ENCODE data around the gene NEUROG3. TPM values are rescaled to one million over a fixed set of nuclear protein-coding genes. Genes with fewer than 3 reads are reported as not detected.
A peak's percentile ranks its signal among the peaks of the same experiment; 100 is the strongest.

The NEUROG3 gene
- total and polyA plus RNA-seq, 7 experiments from 2014 or later: 0.24 TPM; not detected in 6

DNA sequence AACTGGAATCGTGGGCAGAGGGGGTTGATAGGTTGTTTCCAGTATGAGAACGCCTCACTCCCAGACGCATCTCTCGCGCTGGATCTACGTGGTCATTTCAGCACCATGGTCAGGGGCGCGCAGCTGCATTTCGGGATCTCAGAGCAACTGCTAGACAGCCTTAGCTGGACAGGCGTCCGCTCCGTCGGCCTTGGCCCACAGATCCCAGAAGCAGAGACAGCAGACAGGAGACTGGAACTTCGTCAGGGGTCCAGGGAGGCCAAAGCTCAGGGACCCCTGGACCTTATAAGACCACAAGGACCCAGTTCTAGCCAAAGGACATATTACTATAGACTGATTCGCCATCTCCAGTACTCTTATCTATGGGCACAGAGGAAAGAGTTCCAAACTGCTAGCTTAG lies 5.3 kb downstream of the NEUROG3 start:
- Histone ChIP-seq H3K27ac (ENCODE audit: low read depth, low read length) (no peak overlapping the region), H3K27me3 (ENCODE audit: control insufficient read depth in 2 of 2, insufficient read depth in 2 of 2, low read length in 2 of 2) (peaks cover 4 to 32% of the 10 kb centered on the region in 2 donors), H3K9me3 (ENCODE audit: control insufficient read depth in 2 of 3, low read length in 3 of 3) (no peaks in the 10 kb centered on the region), H3K36me3 (ENCODE audit: control insufficient read depth in 2 of 3, insufficient read depth in 3 of 3, low read length in 3 of 3) (no peaks in the 10 kb centered on the region), H3K4me3 (ENCODE audit: low read length) (no peak overlapping the region), H3K4me1 (ENCODE audit: control insufficient read depth in 2 of 2, insufficient read depth in 2 of 2, low read length in 2 of 2) (peaks cover 0 to 2% of the 10 kb centered on the region in 2 donors)
- no peak for ATAC-seq
- POLR2A ChIA-PET: no interaction called here
- Mint-ChIP-seq H3K9me3 (peaks cover 0 to 16% (median 2%) of the 10 kb centered on the region in 11 donors), H3K27me3 (peaks cover 71 to 87% (median 79%) of the 10 kb centered on the region in 5 donors), H3K36me3 (no peaks in the 10 kb centered on the region), H3K4me3 (peak overlapping the region in 1 of 10 donors; percentile 17), H3K27ac (no peak overlapping the region), H3K4me1 (peaks cover 6 to 19% (median 13%) of the 10 kb centered on the region in 7 donors)
- intact Hi-C loops (cut with micrococcal nuclease): no loop called here
- CTCF ChIA-PET: no interaction called here
- peak in 2 of 9 donors; percentile 14 to 46 for DNase-seq

DNA sequence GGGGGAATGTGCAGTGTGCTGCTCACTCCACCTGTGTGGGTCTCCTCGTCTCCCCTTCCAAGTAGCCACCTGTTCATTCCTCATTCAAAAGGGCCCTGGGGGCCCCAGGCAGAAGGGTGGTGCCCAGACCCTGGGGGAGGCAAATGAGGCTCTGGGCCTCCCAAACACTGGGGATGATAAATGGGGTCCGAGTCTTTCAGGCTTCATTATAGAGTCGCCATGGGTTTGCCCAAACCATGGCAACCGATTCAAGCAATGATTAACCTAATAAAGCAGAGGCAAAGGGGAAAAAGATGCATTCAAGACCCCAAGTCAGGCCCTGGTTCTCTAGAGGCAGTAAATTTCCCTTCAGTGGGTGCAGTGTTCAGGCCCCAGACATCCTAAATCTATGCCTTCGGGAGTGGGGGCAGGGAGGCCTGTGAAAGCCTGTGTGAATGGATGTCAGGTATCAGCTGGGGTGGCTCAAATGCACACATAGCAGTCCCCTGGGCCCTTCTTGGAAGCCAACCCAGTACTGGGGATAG lies 10.4 kb downstream of the NEUROG3 start:
- intact Hi-C loops (cut with micrococcal nuclease): no loop called here
- peaks cover 10 to 12% (median 12%) of the 10 kb centered on the region in 7 donors for H3K4me1 Mint-ChIP-seq
- H3K9me3 Mint-ChIP-seq: peaks cover 0 to 9% (median under 1%) of the 10 kb centered on the region in 11 donors
- H3K36me3 ChIP-seq (ENCODE audit: control insufficient read depth in 2 of 3, insufficient read depth in 3 of 3, low read length in 3 of 3): no peaks in the 10 kb centered on the region
- ChIA-PET CTCF (no interaction called here), POLR2A (no interaction called here)
- ATAC-seq (no peak), DNase-seq (no peak)
- no peak overlapping the region for H3K27ac ChIP-seq (ENCODE audit: low read depth, low read length)
- H3K4me3 ChIP-seq (ENCODE audit: low read length): no peak overlapping the region
- H3K36me3 Mint-ChIP-seq: no peaks in the 10 kb centered on the region
- peaks cover 0 to 10% of the 10 kb centered on the region in 2 donors for H3K4me1 ChIP-seq (ENCODE audit: control insufficient read depth in 2 of 2, insufficient read depth in 2 of 2, low read length in 2 of 2)
- peaks cover 0 to 7% of the 10 kb centered on the region in 2 donors for H3K27me3 ChIP-seq (ENCODE audit: control insufficient read depth in 2 of 2, insufficient read depth in 2 of 2, low read length in 2 of 2)
- peaks cover 36 to 43% (median 38%) of the 10 kb centered on the region in 5 donors for H3K27me3 Mint-ChIP-seq
- H3K27ac Mint-ChIP-seq: no peak overlapping the region
- no peaks in the 10 kb centered on the region for H3K9me3 ChIP-seq (ENCODE audit: control insufficient read depth in 2 of 3, low read length in 3 of 3)
- H3K4me3 Mint-ChIP-seq: no peak overlapping the region

DNA sequence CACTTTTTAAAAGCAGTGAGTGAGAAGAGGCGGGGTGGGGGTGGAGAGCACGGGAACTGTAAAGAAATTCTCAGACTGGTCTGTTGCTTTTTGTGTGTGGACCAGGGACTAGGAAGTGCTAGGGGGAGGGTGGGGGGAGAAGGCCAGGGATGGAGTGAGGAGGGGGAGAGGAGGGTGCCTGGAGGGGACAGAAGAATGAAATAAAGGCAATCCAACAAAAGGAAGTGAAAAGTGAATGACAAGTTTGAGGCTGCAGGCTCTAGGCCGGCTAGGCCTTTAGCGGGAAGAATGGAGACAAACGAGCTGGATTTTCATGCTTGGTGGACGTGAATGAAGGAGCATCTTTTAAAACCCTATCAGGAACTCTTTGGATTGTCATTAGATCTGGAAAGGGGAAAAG lies 13.7 kb downstream of the NEUROG3 start:
- no peaks in the 10 kb centered on the region for H3K9me3 Mint-ChIP-seq
- Histone ChIP-seq H3K4me3 (ENCODE audit: low read length) (no peak overlapping the region), H3K27me3 (ENCODE audit: control insufficient read depth in 2 of 2, insufficient read depth in 2 of 2, low read length in 2 of 2) (no peaks in the 10 kb centered on the region), H3K27ac (ENCODE audit: low read depth, low read length) (no peak overlapping the region), H3K4me1 (ENCODE audit: control insufficient read depth in 2 of 2, insufficient read depth in 2 of 2, low read length in 2 of 2) (peaks cover 0 to 10% of the 10 kb centered on the region in 2 donors), H3K36me3 (ENCODE audit: control insufficient read depth in 2 of 3, insufficient read depth in 3 of 3, low read length in 3 of 3) (no peaks in the 10 kb centered on the region), H3K9me3 (ENCODE audit: control insufficient read depth in 2 of 3, low read length in 3 of 3) (no peaks in the 10 kb centered on the region)
- ATAC-seq (no peak), DNase-seq (no peak)
- no peaks in the 10 kb centered on the region for H3K36me3 Mint-ChIP-seq
- intact Hi-C loops (cut with micrococcal nuclease): no loop called here
- H3K27me3 Mint-ChIP-seq: peaks cover 4 to 26% (median 10%) of the 10 kb centered on the region in 5 donors
- no peak overlapping the region for H3K27ac Mint-ChIP-seq
- peaks cover 10 to 12% (median 12%) of the 10 kb centered on the region in 7 donors for H3K4me1 Mint-ChIP-seq
- CTCF ChIA-PET: interaction anchor here (1.1 kb wide), 1 partner anchor 29 kb away, joined by 3 read pairs; no protein-coding TSS in a partner anchor
- H3K4me3 Mint-ChIP-seq: no peak overlapping the region
- POLR2A ChIA-PET: no interaction called here

DNA sequence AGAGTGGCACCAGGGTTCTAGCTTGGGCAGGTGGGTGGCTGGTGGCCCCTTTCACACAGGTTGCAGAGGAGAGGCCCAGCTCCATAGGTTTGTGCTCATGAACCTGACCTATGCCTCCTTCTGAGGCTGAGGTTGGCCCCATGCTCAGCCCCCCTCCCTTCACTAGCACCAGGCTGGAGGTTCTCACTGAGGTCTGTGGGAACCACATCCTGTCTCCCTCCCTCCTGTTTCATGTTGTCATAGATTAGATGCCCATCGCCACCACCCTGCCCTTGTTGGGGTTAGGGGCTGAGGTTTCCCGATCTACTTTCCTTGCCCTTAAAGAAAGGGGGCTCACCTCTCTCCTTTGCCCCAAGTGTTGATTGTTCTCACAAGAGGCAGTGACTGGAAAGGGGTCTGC lies 14.7 kb downstream of the NEUROG3 start:
- H3K4me1 Mint-ChIP-seq: peaks cover 10 to 12% (median 12%) of the 10 kb centered on the region in 7 donors

DNA sequence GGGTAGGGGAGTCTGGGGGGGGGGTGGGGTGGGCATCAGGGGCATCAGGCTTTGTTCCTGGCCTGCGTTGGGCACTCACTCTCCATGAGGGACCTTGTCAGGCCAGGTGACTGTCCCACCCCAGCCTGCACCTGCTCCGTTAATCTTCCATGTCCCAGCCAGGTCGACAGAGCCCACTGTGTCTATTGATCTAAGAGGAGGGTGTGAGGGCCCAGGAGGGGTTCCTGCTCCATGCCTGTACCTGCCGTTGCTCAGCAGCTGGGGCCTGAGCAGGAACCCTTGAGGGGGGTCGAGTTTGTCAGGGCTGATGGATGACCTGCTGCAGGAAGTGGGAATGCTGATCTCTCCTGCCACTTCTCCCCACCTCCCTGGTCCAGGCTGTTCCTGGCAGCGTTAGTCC lies 18.6 kb downstream of the NEUROG3 start:
- Histone ChIP-seq H3K4me3 (ENCODE audit: low read length) (no peak overlapping the region), H3K36me3 (ENCODE audit: control insufficient read depth in 2 of 3, insufficient read depth in 3 of 3, low read length in 3 of 3) (no peaks in the 10 kb centered on the region), H3K27ac (ENCODE audit: low read depth, low read length) (no peak overlapping the region), H3K4me1 (ENCODE audit: control insufficient read depth in 2 of 2, insufficient read depth in 2 of 2, low read length in 2 of 2) (peaks cover 0 to 10% of the 10 kb centered on the region in 2 donors), H3K9me3 (ENCODE audit: control insufficient read depth in 2 of 3, low read length in 3 of 3) (peaks cover 0 to 13% (median 4%) of the 10 kb centered on the region in 3 experiments), H3K27me3 (ENCODE audit: control insufficient read depth in 2 of 2, insufficient read depth in 2 of 2, low read length in 2 of 2) (no peaks in the 10 kb centered on the region)
- Mint-ChIP-seq H3K36me3 (peaks cover 0 to 9% (median 1%) of the 10 kb centered on the region in 5 donors), H3K9me3 (peaks cover 0 to 33% (median 13%) of the 10 kb centered on the region in 11 donors), H3K27me3 (peaks cover 6 to 24% (median 19%) of the 10 kb centered on the region in 5 donors), H3K27ac (no peak overlapping the region), H3K4me3 (no peak overlapping the region), H3K4me1 (peaks cover 10 to 12% (median 12%) of the 10 kb centered on the region in 7 donors)
- intact Hi-C loops (cut with micrococcal nuclease): no loop called here
- CTCF ChIA-PET: no interaction called here
- POLR2A ChIA-PET: no interaction called here
- no peak for DNase-seq
- ATAC-seq: no peak

More for the DNA sequence above, 14.7 kb downstream of the NEUROG3 start:
- H3K4me3 Mint-ChIP-seq: peak overlapping the region in 3 of 10 donors; percentile 15 to 34 (median 24)
- intact Hi-C loops (cut with micrococcal nuclease): no loop called here
- Histone ChIP-seq H3K9me3 (ENCODE audit: control insufficient read depth in 2 of 3, low read length in 3 of 3) (no peaks in the 10 kb centered on the region), H3K4me3 (ENCODE audit: low read length) (no peak overlapping the region), H3K27ac (ENCODE audit: low read depth, low read length) (no peak overlapping the region), H3K36me3 (ENCODE audit: control insufficient read depth in 2 of 3, insufficient read depth in 3 of 3, low read length in 3 of 3) (no peaks in the 10 kb centered on the region), H3K4me1 (ENCODE audit: control insufficient read depth in 2 of 2, insufficient read depth in 2 of 2, low read length in 2 of 2) (peaks cover 0 to 10% of the 10 kb centered on the region in 2 donors), H3K27me3 (ENCODE audit: control insufficient read depth in 2 of 2, insufficient read depth in 2 of 2, low read length in 2 of 2) (no peaks in the 10 kb centered on the region)
- H3K36me3 Mint-ChIP-seq: no peaks in the 10 kb centered on the region
- POLR2A ChIA-PET: no interaction called here
- ATAC-seq: peak; percentile 64
- peak in 1 of 9 donors; percentile 7 for DNase-seq
- peaks cover 0 to under 1% (median 0%) of the 10 kb centered on the region in 11 donors for H3K9me3 Mint-ChIP-seq
- H3K27me3 Mint-ChIP-seq: peaks cover 1 to 16% (median 5%) of the 10 kb centered on the region in 5 donors
- CTCF ChIA-PET: interaction anchor here (0.9 kb wide), 1 partner anchor 71 kb away, joined by 3 read pairs; no protein-coding TSS in a partner anchor
- H3K27ac Mint-ChIP-seq: no peak overlapping the region

DNA sequence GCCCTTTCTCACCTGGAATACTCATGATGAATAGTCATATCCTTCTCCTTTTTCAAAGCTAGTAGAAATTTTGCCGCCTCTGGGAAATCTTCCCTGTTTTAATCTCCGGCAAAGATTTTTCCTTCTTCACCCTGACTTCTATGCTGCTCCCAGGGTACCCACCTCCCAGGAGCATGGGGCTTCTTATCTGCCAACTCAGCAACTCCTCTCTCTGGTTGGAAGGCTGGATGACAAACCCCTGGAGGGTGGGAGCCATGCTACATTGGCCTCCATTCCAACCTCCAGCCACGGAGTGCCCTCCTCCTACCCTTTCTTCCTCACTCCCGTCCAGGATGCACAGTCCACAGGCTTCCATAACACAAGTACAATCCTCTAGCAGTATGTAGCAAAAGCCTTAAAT lies 19.9 kb downstream of the NEUROG3 start:
- H3K4me3 ChIP-seq (ENCODE audit: low read length): no peak overlapping the region
- Mint-ChIP-seq H3K9me3 (peaks cover 0 to 46% (median 23%) of the 10 kb centered on the region in 11 donors), H3K4me1 (peaks cover 3 to 5% (median 4%) of the 10 kb centered on the region in 7 donors), H3K27me3 (peaks cover 9 to 27% (median 19%) of the 10 kb centered on the region in 5 donors), H3K27ac (no peak overlapping the region), H3K4me3 (no peak overlapping the region), H3K36me3 (peaks cover 0 to 15% (median 4%) of the 10 kb centered on the region in 5 donors)
- intact Hi-C loops (cut with micrococcal nuclease): no loop called here
- ChIA-PET CTCF (no interaction called here), POLR2A (no interaction called here)
- H3K36me3 ChIP-seq (ENCODE audit: control insufficient read depth in 2 of 3, insufficient read depth in 3 of 3, low read length in 3 of 3): no peaks in the 10 kb centered on the region
- ATAC-seq: no peak
- H3K9me3 ChIP-seq (ENCODE audit: control insufficient read depth in 2 of 3, low read length in 3 of 3): peaks cover 0 to 20% (median 10%) of the 10 kb centered on the region in 3 experiments
- peaks cover 0 to 4% of the 10 kb centered on the region in 2 donors for H3K4me1 ChIP-seq (ENCODE audit: control insufficient read depth in 2 of 2, insufficient read depth in 2 of 2, low read length in 2 of 2)
- no peaks in the 10 kb centered on the region for H3K27me3 ChIP-seq (ENCODE audit: control insufficient read depth in 2 of 2, insufficient read depth in 2 of 2, low read length in 2 of 2)
- DNase-seq: no peak
- no peak overlapping the region for H3K27ac ChIP-seq (ENCODE audit: low read depth, low read length)

DNA sequence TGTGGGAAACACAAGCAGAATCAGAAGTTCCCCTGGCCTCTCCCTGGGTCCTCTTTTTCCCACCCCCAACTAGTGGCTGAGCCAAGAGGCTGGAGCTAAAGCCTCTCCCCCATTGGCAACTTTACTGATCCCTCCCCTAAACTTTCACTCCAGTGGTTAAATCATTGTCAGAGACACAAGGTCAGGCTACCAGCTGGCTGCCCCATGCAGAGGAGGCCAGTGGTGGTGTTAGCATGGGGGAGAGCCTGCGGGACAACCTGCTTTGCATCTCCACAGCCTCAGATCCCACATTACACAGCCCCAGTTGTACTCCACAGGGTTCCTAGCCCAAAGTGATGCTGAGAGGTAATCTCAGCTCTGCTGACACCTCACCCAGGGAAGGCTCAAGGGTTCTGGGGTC lies 21.0 kb downstream of the NEUROG3 start:
- peaks cover 12 to 35% (median 19%) of the 10 kb centered on the region in 5 donors for H3K27me3 Mint-ChIP-seq
- H3K4me3 Mint-ChIP-seq: no peak overlapping the region
- Histone ChIP-seq H3K9me3 (ENCODE audit: control insufficient read depth in 2 of 3, low read length in 3 of 3) (peaks cover 0 to 20% (median 10%) of the 10 kb centered on the region in 3 experiments), H3K27me3 (ENCODE audit: control insufficient read depth in 2 of 2, insufficient read depth in 2 of 2, low read length in 2 of 2) (no peaks in the 10 kb centered on the region), H3K4me1 (ENCODE audit: control insufficient read depth in 2 of 2, insufficient read depth in 2 of 2, low read length in 2 of 2) (no peaks in the 10 kb centered on the region), H3K36me3 (ENCODE audit: control insufficient read depth in 2 of 3, insufficient read depth in 3 of 3, low read length in 3 of 3) (no peaks in the 10 kb centered on the region), H3K27ac (ENCODE audit: low read depth, low read length) (no peak overlapping the region), H3K4me3 (ENCODE audit: low read length) (no peak overlapping the region)
- no peak for ATAC-seq
- H3K4me1 Mint-ChIP-seq: no peaks in the 10 kb centered on the region
- H3K9me3 Mint-ChIP-seq: peaks cover 8 to 56% (median 25%) of the 10 kb centered on the region in 11 donors
- CTCF ChIA-PET: no interaction called here
- no peak overlapping the region for H3K27ac Mint-ChIP-seq
- H3K36me3 Mint-ChIP-seq: peaks cover 0 to 16% (median 4%) of the 10 kb centered on the region in 5 donors
- no peak for DNase-seq
- intact Hi-C loops (cut with micrococcal nuclease): no loop called here
- POLR2A ChIA-PET: no interaction called here
